RKO (cell line): ENCODE data around the gene SLC26A11.
"Not testable (repeated sequence)": the region's sequence is repeated elsewhere in the genome, so short reads cannot be mapped to it uniquely, and the experiment has no call there.

ENCODE experiments used
- DNase-seq: peaks from one replicate; pipeline ENCODE4 v3.0.0-alpha.2; 2016; ENCODE audit warnings: low spot score

The SLC26A11 gene

DNA sequence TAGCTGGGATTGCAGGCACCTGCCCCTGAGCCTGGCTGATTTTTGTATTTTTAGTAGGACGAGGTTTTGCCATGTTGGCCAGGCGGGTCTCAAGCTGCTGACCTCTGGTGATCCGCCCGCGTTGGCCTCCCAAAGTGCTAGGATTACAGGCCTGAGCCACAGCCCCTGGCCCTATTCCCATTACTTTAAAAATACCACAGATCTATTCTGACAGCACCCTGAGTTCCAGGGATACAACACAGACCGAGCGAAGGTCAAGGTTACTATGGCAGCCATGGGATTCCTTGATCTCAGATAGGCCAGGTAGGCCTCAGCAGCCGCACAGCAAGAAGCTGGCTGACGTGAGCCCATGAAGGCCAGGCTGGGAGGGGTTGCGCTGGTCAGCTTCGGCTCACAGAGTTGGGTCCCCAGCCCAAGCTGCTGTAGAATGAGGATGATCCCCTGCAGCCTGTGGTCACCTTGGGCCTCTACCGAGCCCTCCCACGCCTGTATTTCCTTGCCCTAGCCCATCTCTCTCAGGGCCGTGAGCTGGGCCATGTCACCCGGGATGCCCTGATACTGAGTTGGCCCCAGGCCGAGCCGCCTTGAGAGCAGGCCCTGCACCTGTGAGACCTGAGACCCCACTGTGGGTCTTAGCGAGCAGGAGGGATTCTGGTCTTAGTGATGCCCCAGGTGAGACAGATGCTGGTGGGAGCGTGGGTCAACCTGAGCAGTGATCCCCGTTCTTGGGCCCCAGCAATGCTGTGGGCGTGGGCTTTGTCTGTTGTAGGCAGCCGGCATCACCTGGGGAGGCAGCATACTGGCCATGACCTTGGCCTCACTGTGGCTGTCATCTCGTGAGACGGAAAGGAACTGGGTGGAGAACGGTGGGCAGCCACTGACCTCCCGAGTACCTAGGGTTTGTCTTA is 23.6 kb downstream of the SLC26A11 start:
- DNase-seq: no peak

DNA sequence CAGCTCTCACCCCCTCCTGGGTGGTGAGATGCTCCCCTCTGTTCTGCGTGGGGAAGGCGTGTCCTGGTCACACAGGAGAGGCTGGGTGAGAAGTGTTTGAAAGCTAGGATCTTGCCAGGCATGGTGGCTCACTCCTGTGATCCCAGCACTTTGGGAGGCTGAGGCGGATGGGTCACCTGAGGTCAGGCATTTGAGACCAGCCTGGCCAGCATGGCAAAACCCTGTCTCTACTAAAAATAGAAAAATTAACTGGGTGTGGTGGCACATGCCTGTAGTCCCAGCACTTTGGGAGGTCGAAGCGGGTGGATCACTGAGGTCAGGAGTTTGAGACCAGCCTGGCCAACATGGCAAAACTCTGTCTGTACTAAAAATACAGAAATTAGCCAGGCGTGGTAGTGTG is 24.2 kb downstream of the SLC26A11 start:
- not testable (repeated sequence) for DNase-seq

DNA sequence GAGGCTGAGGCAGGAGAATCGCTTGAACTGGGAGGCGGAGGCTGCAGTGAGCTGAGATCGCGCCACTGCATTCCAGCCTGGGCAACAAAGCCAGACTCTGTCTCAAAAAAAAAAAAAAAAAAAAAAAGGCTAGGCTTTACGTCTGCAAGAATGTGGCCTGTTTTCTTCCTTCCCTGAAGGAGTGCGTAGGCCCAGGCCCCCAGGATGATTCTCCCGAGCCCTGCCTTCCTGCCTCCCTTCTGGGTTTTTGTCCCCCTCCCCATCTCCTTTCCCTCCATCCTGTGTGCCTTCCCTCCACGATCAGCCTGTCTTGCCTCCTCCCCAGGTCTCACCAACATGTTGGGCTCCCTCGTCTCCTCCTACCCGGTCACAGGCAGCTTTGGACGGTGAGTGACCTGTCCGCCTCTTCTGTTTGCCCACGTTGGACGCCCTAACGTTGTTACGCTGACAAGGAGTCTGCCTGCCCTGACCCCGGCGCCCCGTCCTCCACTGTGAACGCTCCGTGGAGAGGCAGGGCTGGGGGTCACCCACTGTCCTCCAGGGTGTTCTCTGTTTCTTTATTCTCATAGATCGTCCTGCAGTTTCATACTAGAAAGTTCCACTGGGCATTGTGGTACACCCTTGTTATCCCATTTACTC is 24.8 kb downstream of the SLC26A11 start:
- no peak for DNase-seq

DNA sequence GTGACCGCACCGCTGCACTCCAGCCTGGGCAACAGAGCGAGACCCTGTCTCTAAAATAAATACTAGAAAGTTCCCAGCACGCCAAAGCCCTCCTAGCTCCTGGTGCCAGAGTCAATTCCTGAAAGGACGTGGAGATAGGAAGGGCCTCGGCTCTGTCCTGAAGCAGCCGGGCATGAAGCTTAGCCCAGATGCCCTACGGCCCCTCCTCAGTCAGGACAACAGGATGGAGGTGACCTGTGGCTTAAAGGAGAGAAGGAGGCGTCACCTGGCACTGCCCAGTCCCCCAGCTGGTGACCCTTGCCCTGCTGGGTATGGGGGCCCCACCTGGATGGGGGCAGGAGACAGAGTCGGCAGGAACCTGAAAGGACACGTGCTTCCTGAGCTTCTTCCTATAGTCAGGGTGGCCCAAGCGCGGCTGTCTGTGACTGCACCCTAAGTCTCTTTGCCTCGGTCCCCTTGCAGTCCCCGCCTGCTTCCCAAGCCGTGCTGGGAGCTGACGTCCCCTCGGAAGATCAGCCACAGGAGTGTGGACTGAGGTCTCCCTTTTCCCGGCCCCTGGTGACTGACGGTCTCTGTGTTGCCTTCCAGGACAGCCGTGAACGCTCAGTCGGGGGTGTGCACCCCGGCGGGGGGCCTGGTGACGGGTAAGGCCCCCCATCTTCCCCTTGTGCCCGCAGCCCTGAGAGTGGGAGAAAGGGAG is 25.5 kb downstream of the SLC26A11 start:
- no peak for DNase-seq

DNA sequence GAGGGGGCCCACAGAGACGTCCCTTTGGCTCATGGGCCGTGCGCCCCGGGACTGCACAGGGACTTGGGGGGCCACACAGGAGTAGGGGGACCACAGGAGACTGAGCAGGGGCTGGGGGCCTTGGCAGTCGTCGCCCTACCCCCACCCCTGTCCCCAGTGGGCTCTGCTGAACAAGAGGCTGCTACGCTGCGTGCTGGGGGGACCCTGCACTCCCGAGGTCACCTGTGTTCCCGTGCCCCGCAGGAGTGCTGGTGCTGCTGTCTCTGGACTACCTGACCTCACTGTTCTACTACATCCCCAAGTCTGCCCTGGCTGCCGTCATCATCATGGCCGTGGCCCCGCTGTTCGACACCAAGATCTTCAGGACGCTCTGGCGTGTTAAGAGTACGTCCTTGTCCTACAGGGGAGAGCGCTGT is 26.0 kb downstream of the SLC26A11 start:
- DNase-seq: no peak

DNA sequence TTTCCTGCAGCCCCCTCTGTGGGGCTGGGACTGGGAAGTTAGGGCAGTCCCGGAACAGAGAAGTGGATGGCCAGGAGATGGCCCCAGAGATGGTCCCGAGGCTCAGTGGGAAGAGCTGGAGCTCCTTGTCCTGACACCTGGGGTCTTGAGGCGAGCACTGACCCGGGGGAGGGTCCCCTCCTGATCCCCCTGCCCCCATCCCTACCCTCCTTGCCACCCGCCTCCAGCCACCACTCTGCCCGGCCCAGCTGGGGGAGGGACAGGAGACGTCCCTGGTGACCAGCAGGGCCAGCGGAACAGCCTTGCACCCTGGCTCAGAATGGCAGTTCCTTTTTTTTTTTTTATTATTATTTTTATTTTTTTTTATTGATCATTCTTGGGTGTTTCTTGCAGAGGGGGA is 26.5 kb downstream of the SLC26A11 start:
- DNase-seq: no peak

DNA sequence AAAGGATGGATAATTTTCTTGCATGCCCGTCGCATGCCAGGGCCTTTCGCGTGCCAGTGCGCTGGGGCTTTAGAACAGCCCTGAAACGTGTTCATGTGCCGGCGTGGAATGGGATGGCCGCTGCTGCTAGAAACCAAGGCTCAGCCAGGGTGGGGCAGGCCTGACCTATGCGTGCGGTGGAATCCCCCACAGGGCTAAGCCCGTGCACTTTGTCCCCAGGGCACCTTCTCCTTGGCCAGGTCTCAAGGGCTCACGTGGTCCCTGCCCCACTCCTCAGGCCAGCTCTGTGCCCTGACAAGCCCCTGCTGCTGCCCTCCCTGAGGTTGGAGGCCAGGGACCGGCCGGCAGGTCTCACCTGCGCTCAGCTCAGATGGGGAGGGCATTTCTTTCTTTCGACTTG is 27.3 kb downstream of the SLC26A11 start:
- DNase-seq: no peak

DNA sequence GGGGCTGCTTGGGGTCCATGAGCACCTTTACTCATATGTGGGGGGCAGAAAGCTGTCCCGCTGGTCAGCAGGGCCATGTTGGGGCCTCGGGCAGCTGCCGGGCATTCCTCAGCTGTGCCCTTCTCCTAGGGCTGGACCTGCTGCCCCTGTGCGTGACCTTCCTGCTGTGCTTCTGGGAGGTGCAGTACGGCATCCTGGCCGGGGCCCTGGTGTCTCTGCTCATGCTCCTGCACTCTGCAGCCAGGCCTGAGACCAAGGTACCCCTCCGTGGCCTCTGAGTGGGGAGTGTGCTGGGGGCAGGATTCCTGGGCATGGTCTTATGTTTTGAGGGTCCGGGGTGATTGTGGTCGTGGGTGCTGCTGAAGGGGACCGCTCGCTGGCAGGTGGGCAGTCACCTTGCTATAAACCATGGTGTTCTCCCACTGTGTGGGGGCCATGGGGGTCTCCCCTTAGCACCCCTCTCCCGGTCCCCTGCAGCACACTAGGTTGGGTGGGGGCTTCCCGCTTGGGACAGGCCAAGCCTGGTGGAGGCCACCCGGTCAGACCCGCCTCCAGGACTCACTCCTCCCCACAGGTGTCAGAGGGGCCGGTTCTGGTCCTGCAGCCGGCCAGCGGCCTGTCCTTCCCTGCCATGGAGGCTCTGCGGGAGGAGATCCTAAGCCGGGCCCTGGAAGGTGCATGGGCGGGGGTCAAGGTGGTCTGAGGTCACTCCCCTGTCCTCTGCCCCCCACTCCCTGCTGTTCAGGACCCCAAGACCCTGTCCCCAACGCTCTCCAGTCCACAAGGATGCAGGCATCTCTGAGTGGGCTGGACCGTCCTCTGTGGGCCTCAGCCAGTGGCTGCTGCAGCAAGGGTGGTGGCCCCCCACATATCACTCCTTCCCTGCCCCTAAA is 28.0 kb downstream of the SLC26A11 start:
- no peak for DNase-seq

DNA sequence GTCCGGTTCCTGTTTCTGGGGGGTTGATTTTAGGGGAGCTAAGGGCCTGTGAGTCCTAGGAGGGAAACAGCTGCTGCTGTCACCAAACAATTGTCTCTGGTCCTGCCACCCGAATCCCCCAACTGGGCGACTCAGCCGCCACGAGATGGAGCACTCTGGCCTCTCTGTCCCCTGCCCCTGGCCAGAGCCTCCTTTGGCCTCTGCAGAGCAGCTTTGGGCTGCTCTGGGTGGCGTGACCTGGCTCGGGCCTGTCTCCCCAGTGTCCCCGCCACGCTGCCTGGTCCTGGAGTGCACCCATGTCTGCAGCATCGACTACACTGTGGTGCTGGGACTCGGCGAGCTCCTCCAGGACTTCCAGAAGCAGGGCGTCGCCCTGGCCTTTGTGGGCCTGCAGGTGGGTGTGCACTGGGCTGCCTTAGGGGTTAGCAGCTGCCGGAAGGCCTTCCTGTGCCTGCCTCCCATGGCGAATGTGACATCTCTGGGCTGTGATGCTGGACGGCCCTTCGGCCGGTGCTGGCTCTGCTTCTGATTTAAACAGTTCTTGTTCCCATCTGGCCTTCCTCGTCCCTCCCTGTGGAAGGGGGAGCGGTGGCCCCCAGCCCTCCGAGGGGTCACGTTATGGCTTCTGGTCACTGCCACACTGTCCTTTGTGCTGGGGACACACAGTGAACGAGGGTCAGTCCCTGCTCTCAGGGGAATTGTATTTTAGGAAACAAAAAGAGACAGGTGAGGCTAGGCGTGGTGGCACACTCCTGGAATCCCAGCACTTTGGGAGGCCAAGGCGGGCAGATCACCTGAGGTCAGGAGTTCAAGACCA is 28.9 kb downstream of the SLC26A11 start:
- no peak for DNase-seq

DNA sequence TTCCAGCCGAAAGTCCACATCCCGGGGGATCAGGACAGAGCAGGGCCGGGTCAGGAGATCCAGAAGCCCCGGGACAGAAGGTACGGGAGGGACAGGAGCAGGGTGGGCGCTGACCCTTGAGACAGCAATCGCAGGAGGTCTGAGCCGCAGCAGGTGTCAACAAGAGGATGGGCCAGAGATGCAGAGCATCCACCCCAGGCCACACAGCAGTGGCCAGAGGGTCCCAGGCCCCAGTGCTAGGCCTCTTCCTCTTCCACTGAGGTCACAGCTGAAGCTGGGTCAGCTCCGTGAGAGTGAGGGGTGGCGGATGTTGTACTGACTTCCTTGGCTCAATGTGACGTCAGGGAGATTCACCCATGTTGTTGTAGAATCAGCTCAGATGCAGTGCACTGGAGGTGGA is 31.7 kb downstream of the SLC26A11 start:
- no peak for DNase-seq

DNA sequence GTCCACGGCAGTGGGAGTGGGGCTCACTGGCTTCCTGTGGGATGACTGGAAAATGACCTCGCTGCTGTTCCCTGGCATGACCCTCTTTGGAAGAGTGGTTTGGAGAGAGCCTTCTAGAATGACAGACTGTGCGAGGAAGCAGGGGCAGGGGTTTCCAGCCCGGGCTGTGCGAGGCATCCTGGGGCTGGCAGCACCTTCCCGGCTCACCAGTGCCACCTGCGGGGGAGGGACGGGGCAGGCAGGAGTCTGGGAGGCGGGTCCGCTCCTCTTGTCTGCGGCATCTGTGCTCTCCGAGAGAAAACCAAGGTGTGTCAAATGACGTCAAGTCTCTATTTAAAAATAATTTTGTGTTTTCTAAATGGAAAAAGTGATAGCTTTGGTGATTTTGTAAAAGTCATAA is 32.6 kb downstream of the SLC26A11 start:
- DNase-seq: no peak

DNA sequence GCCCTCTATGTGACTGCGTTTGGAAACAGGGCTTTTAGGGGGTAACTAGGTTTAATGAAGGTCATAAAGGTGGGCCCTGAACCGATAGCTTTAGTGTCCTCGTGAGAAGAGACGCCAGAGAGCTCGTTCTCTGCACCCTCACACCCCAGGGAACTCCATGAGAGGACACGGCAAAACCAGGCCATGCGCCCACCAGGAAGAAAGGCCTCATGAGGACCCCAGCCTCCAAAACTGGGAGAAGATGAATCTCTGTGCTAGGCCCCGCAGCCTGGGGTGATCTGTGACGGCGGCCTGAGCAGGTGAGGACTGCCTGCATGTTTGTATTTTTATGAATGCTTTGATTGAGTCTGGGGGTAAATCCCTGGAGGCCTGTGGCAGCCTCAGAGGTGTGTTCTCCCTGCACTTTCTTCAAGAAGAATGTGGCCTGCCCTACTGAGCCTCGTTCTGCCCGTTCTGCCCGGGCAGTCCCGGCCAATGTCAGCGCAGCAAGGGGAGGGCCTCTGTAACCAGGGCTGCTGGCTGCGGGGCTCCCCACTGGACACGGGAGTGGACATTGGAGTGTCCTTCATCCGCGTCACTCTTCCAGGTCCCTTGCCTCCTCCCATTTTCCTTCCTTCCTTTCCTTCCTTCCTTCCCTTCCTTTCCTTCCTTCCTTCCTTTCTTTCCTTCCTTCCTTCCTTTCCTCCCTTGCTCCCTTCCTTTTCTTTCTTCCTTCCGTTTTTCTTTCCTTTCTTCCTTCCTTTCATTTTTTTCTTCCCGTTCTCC is 33.6 kb downstream of the SLC26A11 start:
- no peak for DNase-seq

DNA sequence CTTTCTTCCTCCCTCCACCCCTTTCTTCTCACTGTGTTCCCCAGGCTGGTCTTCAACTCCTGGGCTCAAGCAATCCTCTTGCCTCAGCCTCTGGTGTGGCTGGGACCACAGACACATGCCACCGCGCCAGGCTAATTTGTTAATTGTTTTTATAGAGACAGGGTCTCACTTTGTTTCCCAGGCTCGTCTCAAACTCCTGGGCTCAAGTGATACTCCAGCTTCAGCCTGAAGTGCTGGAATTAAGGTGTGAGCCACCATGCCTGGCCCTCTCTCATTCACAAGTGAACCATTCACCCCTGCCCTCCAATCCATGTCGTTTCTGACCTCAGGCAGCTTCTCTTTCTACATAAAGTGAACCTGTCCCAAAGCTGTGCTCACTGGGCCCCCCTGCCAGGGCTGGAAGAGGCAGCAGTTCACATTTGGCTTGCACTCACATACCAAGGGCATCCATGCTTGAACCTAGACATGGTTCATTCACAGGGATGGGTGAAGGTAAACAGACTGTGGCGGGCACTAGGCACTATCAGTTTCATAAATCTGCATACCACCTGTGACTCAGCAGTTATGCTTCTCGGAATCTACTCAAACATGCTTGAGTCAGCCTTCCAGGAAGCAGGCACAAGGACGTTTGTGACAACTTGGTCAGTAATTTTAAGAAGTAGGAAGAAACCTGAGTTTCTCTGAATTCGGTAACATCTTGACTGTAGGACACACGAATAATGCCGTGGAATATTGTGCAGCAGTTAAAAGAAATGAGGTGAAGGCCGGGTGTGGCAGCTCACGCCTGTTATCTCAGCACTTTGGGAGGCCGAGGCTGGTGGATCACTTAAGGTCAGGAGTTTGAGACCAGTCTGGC is 34.4 kb downstream of the SLC26A11 start:
- peak; percentile 89 for DNase-seq

DNA sequence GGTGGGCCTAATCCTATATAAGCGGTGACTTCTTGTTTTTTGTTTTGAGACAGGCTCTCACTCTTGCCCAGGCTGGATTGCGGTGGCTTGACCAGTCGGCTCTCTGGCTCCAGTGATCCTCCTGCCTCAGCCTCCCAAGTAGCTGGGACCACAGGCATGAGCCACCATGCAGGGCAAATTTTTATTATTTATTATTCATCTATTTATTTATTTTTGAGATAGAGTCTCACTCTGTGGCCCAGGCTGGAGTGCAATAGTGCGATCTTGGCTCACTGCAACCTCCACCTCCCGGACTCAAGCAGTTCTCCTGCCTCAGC is 35.8 kb downstream of the SLC26A11 start:
- no peak for DNase-seq

DNA sequence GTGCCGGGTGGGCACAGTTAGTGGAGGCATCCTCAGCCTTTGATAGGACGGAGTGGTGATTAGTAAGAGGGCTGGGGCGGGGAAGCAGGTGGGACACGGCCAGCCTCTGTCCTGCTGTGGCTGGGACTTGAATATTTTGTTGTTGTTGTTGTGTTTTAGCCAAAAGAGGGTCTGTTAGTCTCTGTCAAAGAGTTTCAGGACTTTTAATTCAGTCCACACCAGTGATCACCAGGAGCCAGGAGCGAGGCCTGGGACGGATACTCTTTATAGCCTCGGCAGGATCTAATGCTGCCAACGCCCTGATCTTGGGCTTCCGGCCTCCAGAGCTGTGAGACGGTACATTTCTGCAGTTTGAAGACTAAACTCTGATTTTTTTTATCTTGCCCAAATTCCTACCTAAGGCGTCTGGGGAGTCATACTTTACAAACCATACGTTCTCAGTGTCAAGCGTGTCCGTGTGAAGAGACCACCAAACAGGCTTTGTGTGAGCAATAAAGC is 37.5 kb downstream of the SLC26A11 start:
- DNase-seq: no peak

DNA sequence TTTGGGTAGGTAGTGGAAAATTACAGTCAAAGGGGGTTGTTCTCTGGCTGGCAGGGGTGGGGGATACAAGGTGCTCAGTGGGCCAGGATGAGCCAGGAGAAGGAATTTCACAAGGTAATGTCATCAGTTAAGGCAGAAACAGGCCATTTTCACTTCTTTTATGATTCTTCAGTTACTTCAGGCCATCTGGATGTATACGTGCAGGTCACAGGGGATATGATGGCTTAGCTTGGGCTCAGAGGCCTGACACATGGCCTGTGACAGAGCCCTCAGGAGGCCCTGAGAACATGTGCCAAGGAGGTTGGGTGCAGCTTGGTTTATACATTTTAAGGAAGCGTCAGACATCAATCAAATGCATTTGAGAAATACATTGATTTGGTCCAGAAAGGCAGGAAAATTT is 38.1 kb downstream of the SLC26A11 start:
- not testable (repeated sequence) for DNase-seq

DNA sequence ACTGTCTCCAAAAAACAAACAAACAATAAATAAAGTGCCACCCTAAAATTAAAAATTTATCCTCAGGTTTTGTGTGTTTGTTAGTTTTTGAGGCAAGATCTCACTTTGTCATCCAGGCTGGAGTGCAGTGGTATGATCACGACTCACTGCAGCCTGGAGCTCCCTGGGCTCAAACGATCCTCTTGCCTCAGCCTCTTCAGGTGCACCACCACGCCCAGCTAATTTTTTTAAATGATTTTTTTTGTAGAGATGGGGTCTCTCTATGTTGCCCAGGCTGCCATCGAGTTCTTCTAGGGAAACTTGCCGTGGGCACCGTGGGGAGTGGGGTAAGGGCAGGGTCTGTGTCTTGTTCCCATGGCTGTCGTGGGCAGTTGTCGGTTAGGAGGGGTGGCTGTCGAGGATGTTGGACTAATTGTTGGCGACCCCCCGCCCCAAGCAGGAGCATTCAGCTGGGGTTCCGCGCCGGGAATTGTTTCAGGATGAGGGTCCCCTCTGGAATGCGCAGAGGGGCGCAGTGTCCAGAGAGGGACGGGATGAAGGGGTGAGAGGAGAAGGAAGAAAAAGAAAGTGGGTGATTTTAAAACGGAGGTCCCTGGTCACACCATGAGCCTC is 39.3 kb downstream of the SLC26A11 start:
- DNase-seq: no peak

DNA sequence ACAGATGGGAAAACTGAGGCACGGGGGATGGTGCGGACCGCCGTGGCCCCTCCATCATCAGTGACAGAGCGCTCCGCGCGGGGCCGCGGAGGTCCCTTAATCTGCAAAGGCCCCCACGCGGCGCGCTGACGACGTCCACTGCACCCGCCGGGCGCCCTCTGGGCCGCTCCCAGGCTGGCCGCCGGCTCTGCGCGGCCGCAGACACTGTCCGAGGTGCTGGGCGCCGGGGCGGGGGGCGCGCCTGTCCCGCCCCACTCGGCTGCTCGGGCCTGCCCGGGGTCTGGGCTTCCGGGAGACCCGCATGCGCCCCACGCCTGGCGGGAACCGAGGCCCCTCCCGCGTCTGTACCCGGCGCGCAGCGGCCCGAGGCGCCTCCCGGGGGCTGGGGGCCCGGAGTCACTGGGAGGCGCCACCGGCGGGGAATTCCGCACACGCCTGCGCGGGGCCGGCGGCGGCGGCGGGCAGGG is 39.9 kb downstream of the SLC26A11 start:
- peak; percentile 74 for DNase-seq

DNA sequence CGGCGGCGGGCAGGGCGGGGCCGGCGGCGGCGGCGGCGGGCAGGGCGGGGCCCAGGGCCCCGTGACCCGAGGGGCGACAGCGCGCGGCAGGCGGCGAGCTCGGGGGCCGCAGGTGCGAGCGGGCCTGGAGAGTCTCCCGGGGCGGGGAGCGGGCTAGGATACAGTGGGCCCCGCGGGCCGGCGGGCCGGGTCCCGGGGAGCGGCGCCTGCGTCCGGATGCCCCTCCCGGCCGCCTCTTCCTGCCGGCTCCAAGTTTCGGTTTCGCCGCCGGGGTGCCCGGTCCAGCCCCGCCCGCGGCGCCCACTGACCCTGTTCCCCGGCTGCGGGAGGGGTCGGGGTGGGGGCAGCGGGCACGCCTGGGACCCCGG is 40.5 kb downstream of the SLC26A11 start, which contains the start of gene RNF213:
RNF213 (plus strand) TSS at position 62 of the 368 bp plus-strand sequence. CDS start 2,830 bp downstream, outside the sequence.
- peak; percentile 53 for DNase-seq
